Mucosa of rectum (tissue), 2 donors: ENCODE results near the gene DGKQ.
A peak's percentile ranks its signal among the peaks of the same experiment; 100 is the strongest.
"Not testable (repeated sequence)": the region's sequence is repeated elsewhere in the genome, so short reads cannot be mapped to it uniquely, and the experiment has no call there.

ENCODE experiments used
- H3K27ac ChIP-seq, 2 donors: one replicate each; pipeline ENCODE4 v1.7.0; 2013; ENCODE audit warnings: inconsistent platforms in 2 of 2, low read depth in 2 of 2, low read length in 2 of 2
- H3K27me3 ChIP-seq, 2 donors: one replicate each; pipeline ENCODE4 v1.7.0; 2013; ENCODE audit warnings: low read length in 2 of 2; ENCODE audit not compliant: control insufficient read depth in 2 of 2, insufficient read depth in 2 of 2
- H3K36me3 ChIP-seq, 2 donors: one replicate each; pipeline ENCODE4 v1.7.0; 2013; ENCODE audit warnings: low read length in 2 of 2; ENCODE audit not compliant: control insufficient read depth in 2 of 2, insufficient read depth in 2 of 2
- H3K4me1 ChIP-seq, 2 donors: one replicate each; pipeline ENCODE4 v1.7.0; 2013; ENCODE audit warnings: low read length in 2 of 2, mild to moderate bottlenecking in 1 of 2; ENCODE audit not compliant: control insufficient read depth in 2 of 2, insufficient read depth in 2 of 2
- H3K4me3 ChIP-seq, 2 donors: one replicate each; pipeline ENCODE4 v1.7.0; 2013; ENCODE audit warnings: low read length in 2 of 2
- H3K9ac ChIP-seq, 2 donors: one replicate each; pipeline ENCODE4 v1.7.0; 2013; ENCODE audit warnings: low read length in 2 of 2, low read depth in 1 of 2, mild to moderate bottlenecking in 1 of 2
- H3K9me3 ChIP-seq, 2 donors: one replicate each; pipeline ENCODE4 v1.7.0; 2013; ENCODE audit warnings: low read length in 2 of 2; ENCODE audit not compliant: control insufficient read depth in 2 of 2
- donor health status: healthy.
- donor health status: Normal muscosa, but diverticular disease.

Gene DGKQ

DNA sequence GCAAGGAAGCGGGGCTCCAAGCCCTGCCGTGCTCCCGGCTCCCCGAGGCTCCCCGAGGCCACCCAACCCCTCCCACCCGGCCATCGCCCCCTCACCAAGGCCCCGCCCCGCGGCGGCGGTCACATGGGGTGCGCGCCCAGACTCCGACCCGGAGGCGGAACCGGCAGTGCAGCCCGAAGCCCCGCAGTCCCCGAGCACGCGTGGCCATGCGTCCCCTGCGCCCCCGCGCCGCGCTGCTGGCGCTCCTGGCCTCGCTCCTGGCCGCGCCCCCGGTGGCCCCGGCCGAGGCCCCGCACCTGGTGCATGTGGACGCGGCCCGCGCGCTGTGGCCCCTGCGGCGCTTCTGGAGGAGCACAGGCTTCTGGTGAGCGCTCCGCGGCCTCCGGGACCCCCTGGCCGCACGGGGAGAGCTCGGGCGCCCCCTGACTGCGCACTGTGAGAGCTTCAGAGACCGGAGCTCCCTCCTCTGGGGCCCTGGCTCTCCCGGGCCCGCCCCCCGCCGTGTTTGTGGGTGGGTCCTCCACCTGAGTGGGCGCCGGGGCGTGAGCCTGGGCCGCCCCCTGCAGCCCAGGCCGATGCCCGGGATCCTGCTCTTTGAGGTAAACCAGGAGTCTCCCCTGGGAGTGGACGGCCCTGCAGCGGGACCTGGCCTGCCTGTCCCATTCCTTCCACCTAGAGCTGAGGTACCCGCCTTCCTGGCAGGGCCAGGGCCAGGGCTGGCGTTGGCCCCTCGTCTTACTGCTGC, 13.7 kb upstream of the DGKQ start, which contains the start of gene IDUA:
IDUA (plus strand) TSS at position 166 of the 745 bp plus-strand sequence; CDS start at position 207, 41 bp downstream.
- Histone ChIP-seq H3K9ac (peak within 1 kb of the TSS; percentile 75 to 81), H3K9me3 (no peaks in the 10 kb centered on the region), H3K27ac (peak within 1 kb of the TSS; percentile 39 to 56), H3K4me1 (peaks cover 28 to 30% of the 10 kb centered on the region in 2 donors), H3K4me3 (peak within 1 kb of the TSS; percentile 72 to 84), H3K36me3 (no peaks in the 10 kb centered on the region), H3K27me3 (no peaks in the 10 kb centered on the region)

DNA sequence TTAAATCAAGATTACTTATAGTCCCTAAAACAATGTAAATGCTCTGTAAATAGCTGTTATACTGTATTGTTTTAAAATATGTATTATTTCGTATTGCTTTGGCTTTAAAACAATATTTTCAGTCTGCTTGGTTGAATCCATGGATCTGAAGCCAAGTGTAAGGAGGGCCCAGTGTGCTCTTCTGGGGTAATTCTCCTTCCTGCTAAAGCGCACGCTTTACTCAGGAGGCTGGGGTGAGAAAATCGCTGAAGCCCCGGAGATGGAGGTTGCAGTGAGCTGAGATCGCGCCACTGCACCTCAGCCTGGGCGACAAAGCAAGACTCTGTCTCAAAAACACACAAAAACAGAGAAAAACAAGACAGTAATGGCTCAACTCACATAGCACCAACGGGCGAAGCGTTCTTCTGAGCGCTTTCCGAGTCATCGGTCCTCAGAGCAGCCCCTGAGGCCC, 13.1 kb upstream of the DGKQ start:
- H3K9ac ChIP-seq: peak overlapping the region; percentile 75 to 81
- H3K27ac ChIP-seq: peak overlapping the region; percentile 39 to 56
- no peaks in the 10 kb centered on the region for H3K36me3 ChIP-seq
- peak overlapping the region; percentile 72 to 84 for H3K4me3 ChIP-seq
- H3K27me3 ChIP-seq: no peaks in the 10 kb centered on the region
- no peaks in the 10 kb centered on the region for H3K9me3 ChIP-seq
- H3K4me1 ChIP-seq: peaks cover 26 to 27% of the 10 kb centered on the region in 2 donors

DNA sequence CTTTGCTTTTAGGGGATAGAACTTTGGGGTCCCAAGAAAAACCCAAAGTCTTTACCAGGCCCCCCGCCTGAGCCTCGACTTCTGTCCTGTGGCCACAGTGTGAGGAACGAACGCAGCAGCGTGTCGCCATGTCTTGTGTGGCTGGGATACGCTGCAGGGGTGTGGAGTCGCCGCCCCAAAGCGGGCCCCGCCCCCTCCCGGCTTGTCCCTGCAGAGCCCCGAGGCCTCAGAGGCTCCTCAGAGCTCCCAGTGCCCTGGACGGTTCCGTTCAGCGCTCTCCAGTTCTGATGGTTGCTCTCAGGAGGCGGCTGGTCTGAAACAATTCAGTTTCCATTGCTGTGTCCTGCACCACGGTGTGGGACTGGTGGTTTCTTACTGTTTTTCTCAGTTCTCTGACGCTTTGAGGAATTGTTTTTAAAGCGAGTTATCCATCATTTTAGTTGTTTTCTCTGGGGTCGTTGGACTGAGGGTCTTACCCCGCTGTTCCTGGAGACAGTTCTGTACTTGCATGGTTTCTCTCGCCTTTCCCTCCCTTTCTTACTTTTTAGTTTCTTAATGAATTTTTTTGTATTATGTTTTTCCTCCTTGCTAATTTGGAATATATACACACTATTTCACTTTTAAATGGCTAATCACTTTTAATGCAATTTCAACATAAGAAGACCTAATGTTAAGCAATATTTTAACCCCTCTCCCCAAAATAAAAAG, 11.9 kb upstream of the DGKQ start:
- Histone ChIP-seq H3K4me1 (peaks cover 26 to 27% of the 10 kb centered on the region in 2 donors), H3K27ac (no peak overlapping the region), H3K4me3 (peak overlapping the region; percentile 25 to 39), H3K9ac (peak overlapping the region; percentile 41 to 49), H3K36me3 (no peaks in the 10 kb centered on the region), H3K9me3 (no peaks in the 10 kb centered on the region), H3K27me3 (no peaks in the 10 kb centered on the region)

DNA sequence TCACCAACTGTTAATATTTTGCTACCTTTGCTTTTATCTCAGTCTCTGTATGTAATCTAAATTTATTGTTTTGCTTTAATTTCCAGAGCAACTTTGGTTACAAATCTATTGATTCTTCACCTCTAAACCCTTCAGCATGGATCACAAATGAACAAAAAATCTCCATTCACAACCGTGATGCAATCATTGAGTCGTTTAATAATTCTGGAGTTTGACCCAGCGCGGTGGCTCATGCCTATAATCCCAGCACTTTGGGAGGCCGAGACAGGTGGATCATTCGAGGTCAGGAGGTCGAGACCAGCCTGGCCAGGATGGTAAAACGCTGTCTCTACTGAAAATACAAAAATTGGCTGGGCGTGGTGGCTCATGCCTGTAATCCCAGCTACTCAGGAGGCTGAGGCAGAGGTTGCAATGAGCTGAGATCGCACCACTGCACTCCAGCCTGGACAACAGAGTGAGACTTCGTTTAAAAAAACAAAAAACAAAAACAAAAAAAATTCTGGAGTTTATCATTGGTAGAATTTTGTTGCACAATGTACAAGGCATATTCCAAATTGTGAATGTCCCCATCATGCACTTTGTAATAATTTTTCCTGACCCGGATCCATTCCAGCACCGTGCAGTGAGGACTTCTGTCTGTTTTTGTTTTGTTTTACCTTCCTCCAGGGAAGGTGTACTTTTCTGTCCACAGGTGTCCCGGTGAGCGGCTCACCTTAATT, 11.1 kb upstream of the DGKQ start:
- Histone ChIP-seq H3K36me3 (no peaks in the 10 kb centered on the region), H3K4me3 (peak overlapping the region; percentile 25 to 39), H3K9me3 (no peaks in the 10 kb centered on the region), H3K27ac (no peak overlapping the region), H3K27me3 (no peaks in the 10 kb centered on the region), H3K4me1 (peaks cover 26 to 27% of the 10 kb centered on the region in 2 donors), H3K9ac (peak overlapping the region; percentile 41 to 49)

DNA sequence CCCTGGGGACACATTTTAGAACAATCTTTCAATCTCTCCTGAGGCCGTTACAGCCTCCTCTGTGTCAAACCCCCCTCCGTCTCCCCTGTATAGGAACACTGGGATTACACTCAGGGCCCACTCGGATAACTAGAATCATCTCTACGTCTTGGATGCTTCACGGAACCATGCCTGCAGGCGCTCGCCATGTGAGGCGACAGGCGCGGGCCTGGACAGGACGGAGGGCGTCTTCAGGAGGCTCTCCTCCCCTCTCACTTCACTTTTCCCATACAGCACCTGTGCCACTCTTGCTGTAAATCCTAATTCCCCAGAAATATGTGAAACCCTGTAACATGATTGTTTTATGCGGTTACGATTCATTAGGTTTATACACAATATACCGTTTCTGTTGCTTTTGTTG, 9.4 kb upstream of the DGKQ start:
- H3K4me3 ChIP-seq: no peak overlapping the region
- H3K4me1 ChIP-seq: peaks cover 24 to 26% of the 10 kb centered on the region in 2 donors
- H3K27ac ChIP-seq: no peak overlapping the region
- no peak overlapping the region for H3K9ac ChIP-seq
- H3K9me3 ChIP-seq: no peaks in the 10 kb centered on the region
- H3K36me3 ChIP-seq: no peaks in the 10 kb centered on the region
- no peaks in the 10 kb centered on the region for H3K27me3 ChIP-seq

DNA sequence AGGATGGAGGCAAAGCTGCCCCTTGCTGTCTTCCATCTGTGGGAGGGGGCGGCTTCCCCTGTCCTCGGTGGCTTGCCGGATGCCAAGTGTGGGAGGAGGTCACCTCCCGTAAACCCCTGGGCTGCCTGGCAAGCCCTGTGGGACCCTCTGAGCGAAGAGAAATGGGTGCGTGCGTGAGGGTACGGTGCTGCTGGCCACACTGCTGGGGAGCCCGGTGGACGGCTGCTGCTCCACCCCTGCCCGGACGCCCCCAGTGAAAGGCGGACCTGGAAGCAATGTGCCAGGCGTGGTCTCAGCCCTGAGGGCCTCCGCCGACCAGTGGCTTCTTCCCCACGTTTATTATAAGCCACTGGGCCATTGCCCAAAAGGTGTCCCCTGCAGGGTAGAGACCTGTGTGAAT, 8.9 kb upstream of the DGKQ start:
- Histone ChIP-seq H3K27me3 (no peaks in the 10 kb centered on the region), H3K9me3 (no peaks in the 10 kb centered on the region), H3K36me3 (no peaks in the 10 kb centered on the region), H3K27ac (no peak overlapping the region), H3K4me3 (no peak overlapping the region), H3K4me1 (peaks cover 19 to 21% of the 10 kb centered on the region in 2 donors), H3K9ac (no peak overlapping the region)

DNA sequence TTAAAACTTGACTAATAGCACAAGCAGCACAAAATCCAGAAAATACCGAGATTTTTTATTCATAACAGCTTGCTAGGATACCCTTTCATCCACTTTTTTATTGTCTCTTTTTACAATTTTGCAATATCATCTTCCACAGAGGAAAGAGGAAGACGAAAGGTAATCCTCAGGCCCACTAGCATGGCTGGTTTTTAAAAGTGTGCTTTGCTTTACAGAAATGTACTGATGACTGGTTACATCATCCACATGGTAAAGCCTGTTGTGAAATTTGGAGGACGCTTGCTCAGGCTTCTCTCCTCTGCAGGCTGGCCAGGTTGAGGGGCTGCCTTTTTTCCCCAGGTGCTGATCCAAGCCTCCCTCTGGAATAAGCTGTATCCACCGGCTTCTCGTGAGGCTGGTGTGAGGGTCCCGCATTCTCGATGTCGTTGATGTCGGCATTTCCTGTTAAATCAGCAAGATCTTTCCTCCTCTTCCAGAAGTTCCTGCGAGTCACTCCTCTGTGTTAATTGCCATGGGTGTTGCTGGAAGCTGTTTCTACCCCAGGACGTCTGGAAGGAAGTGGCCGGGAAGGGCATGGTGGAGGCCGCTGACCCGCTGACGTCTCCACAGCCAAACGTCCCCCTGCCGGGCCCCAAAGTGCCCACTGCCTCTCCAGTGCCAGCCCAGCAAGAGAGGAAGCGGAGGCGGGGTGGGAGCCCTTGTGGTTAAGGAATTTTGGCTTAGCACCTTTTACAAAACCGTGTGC, 5.8 kb upstream of the DGKQ start:
- Histone ChIP-seq H3K27me3 (no peaks in the 10 kb centered on the region), H3K4me3 (no peak overlapping the region), H3K4me1 (no peaks in the 10 kb centered on the region), H3K9ac (no peak overlapping the region), H3K27ac (no peak overlapping the region), H3K9me3 (no peaks in the 10 kb centered on the region), H3K36me3 (no peaks in the 10 kb centered on the region)

DNA sequence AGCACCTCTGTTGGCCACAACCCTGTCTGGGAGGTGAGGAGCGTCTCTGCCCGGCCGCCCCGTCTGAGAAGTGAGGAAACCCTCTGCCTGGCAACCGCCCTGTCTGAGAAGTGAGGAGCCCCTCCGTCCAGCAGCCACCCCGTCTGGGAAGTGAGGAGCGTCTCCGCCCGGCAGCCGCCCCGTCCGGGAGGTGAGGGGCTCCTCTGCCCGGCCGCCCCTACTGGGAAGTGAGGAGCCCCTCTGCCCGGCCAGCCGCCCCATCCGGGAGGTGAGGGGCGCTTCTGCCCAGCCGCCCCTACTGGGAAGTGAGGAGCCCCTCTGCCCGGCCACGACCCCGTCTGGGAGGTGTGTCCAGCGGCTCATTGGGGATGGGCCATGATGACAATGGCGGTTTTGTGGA, 2.6 kb upstream of the DGKQ start:
- H3K27ac ChIP-seq, H3K36me3 ChIP-seq: not testable (repeated sequence)
- peaks cover 13% of the 10 kb centered on the region in 2 donors for H3K4me1 ChIP-seq

DNA sequence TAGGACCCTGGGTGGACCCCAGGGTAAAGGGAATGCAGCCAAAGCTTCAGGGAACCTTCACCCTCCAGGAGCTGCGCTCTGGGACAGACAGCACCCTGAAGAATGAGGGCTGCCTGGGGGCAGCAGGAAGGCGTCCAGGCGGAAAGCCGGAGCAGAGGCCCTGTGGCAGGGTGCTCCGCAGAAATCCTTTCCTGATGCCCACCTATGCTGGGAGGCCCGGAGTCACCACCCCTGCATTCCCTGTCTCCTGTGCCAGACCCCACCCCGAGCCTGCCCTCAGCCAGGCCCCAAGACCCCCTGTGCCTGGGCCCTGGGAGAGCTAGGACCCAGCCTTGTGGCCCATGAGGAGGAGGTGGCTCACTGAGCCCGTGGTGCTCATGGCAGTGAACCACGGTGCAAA, 1.3 kb upstream of the DGKQ start:
- Histone ChIP-seq H3K27ac (no peak overlapping the region), H3K4me1 (peaks cover 26% of the 10 kb centered on the region in 2 donors), H3K36me3 (no peaks in the 10 kb centered on the region), H3K4me3 (no peak overlapping the region), H3K27me3 (no peaks in the 10 kb centered on the region), H3K9ac (no peak overlapping the region), H3K9me3 (no peaks in the 10 kb centered on the region)

More for the DNA sequence above, 2.6 kb upstream of the DGKQ start:
- not testable (repeated sequence) for H3K27me3 ChIP-seq, H3K9me3 ChIP-seq, H3K4me3 ChIP-seq, H3K9ac ChIP-seq
